Keratinocyte (primary cell): Measurements from ENCODE around the gene EML5. TPM values are rescaled to one million over a fixed set of nuclear protein-coding genes. Genes with fewer than 3 reads are reported as not detected.

Experiments
- DNase-seq: peaks from one replicate; pipeline ENCODE4 v3.0.0-alpha.2; 2011; ENCODE audit warnings: low read depth, missing footprints, low spot score
- FAIRE-seq: peaks from 2 replicates; lab custom pipeline; 2011; peaks lifted over from hg19 to GRCh38; lab: Jason Lieb, UNC
- H2AFZ ChIP-seq: 2 replicates; pipeline ENCODE4 v1.6.0; 2012; ENCODE audit warnings: low read length, control low read depth, inconsistent platforms; ENCODE audit not compliant: control insufficient read depth
- H3K27ac ChIP-seq: 2 replicates; pipeline ENCODE4 v1.5.1; 2011; ENCODE audit warnings: low read length; ENCODE audit not compliant: control insufficient read depth, insufficient read depth
- H3K27me3 ChIP-seq: 3 replicates; pipeline ENCODE4 v1.6.0; 2011; ENCODE audit warnings: low read length; ENCODE audit not compliant: control insufficient read depth, insufficient read depth; ENCODE audit errors: extremely low read depth
- H3K36me3 ChIP-seq, 2 experiments: 2 replicates in 1 of 2; 3 replicates in 1 of 2; pipeline ENCODE4 v1.5.1; 2011; ENCODE audit warnings: low read length in 2 of 2, mild to moderate bottlenecking in 1 of 2; ENCODE audit not compliant: control insufficient read depth in 2 of 2, insufficient read depth in 2 of 2; ENCODE audit errors: extremely low read depth in 1 of 2
- H3K4me1 ChIP-seq: 3 replicates; pipeline ENCODE4 v1.5.1; 2011; ENCODE audit warnings: low read length; ENCODE audit not compliant: control insufficient read depth, insufficient read depth; ENCODE audit errors: extremely low read depth
- H3K4me2 ChIP-seq: 3 replicates; pipeline ENCODE4 v1.6.0; 2011; ENCODE audit warnings: low read depth, low read length; ENCODE audit not compliant: control insufficient read depth, insufficient read depth; ENCODE audit errors: extremely low read depth
- H3K4me3 ChIP-seq, 3 experiments: fragments of 200-600 bp in 1 of 3; sonication (generic) in 1 of 3; 2 replicates in 2 of 3; 3 replicates in 1 of 3; pipeline ENCODE4 v1.5.1; 2011 to 2016; ENCODE audit warnings: low read length in 3 of 3, mild to moderate bottlenecking in 3 of 3, control low read depth in 2 of 3, inconsistent platforms in 1 of 3, low read depth in 1 of 3, mixed read lengths in 1 of 3, mixed run types in 1 of 3, moderate library complexity in 1 of 3; ENCODE audit not compliant: control insufficient read depth in 2 of 3, insufficient read depth in 2 of 3; ENCODE audit errors: extremely low read depth in 1 of 3
- H3K79me2 ChIP-seq: 2 replicates; pipeline ENCODE4 v1.6.0; 2012; ENCODE audit warnings: low read length; ENCODE audit not compliant: control insufficient read depth, insufficient read depth
- H3K9ac ChIP-seq: 3 replicates; pipeline ENCODE4 v1.6.0; 2011; ENCODE audit warnings: low read length; ENCODE audit not compliant: control insufficient read depth, insufficient read depth; ENCODE audit errors: extremely low read depth
- H3K9me1 ChIP-seq: 3 replicates; pipeline ENCODE4 v1.6.0; 2011; ENCODE audit warnings: low read length; ENCODE audit not compliant: control insufficient read depth, insufficient read depth; ENCODE audit errors: extremely low read depth
- H3K9me3 ChIP-seq: 2 replicates; pipeline ENCODE4 v1.5.1; 2012; ENCODE audit warnings: low read depth, low read length; ENCODE audit not compliant: control insufficient read depth
- H4K20me1 ChIP-seq: 3 replicates; pipeline ENCODE4 v1.6.0; 2011; ENCODE audit warnings: low read length; ENCODE audit not compliant: control insufficient read depth, insufficient read depth; ENCODE audit errors: extremely low read depth
- EZH2 ChIP-seq: IDR thresholded peaks from one replicate; pipeline ENCODE4 v1.6.1; 2012; ENCODE audit warnings: inconsistent platforms, mild to moderate bottlenecking, low read length, moderate library complexity
- dilution Hi-C: fragments of 300-500 bp; cut with MboI; formaldehyde crosslinking; loops from one replicate; pipeline ENCODE4 v1.7.0; 2020; ENCODE audit warnings: low sequenced_read_pairs; ENCODE audit not compliant: extremely low pct_ligation_motif_present
- polyA plus RNA-seq, 5 experiments: library from polyadenylated mRNA; depleted of rRNA in 3 of 5; stranded (reverse) in 3 of 5; stranded (forward) in 1 of 5; unstranded in 1 of 5; fragments of >200 nt; gene quantifications; 1 replicate in 1 of 5; 2 replicates in 3 of 5; 3 replicates in 1 of 5; pipeline versions ENCODE4 v1.2.1 to v1.2.3, GENCODE V29; 2011 to 2012; ENCODE audit warnings: missing spikeins in 2 of 5, low read depth in 1 of 5, low replicate concordance in 1 of 5
- TF ChIP-seq, protein P1 (sequence below), 3 experiments: IDR thresholded peaks in 1 of 3; conservative IDR thresholded peaks in 1 of 3; optimal IDR thresholded peaks in 1 of 3; 2 replicates in 2 of 3; 3 replicates in 1 of 3; pipeline versions ENCODE3 to v1.5.1; 2011; ENCODE audit warnings: low read length in 3 of 3, mild to moderate bottlenecking in 3 of 3, moderate library complexity in 2 of 3, control low read depth in 1 of 3, inconsistent platforms in 1 of 3; ENCODE audit not compliant: insufficient read depth in 2 of 3; ENCODE audit errors: extremely low read depth in 1 of 3

EML5 gene
- polyA plus RNA-seq, 1 donor (not counting 4 experiments of a cell fraction or from before 2014, with no cell fraction given): 1.4 TPM

DNA sequence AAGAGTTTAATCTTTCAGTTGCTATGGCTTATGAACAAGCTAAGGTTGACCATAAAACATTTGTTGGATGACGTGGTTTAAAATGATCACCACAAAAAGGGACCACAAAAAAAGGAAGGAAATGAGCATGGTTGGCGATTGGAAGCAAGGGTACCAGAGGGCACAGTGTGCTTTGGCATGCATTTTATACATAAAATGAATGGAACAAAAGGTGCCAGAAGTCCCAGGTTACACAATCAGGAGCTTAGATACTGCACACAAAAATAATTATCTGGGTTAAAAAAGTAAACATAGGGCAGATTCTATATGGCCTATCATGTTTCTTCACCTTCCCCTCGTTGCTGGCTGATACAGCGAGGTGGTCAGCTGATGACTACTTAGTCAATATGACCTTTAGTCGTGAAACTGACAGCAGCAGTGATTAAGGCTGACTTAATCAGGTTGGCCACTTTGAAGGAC lies 179.2 kb downstream of the EML5 start:
- no peaks in the 10 kb centered on the region for H3K27me3 ChIP-seq
- H3K9me3 ChIP-seq: no peaks in the 10 kb centered on the region
- dilution Hi-C loops: no loop called here
- H3K4me2 ChIP-seq: peak overlapping the region; percentile 31
- TF ChIP-seq, protein P1, sequence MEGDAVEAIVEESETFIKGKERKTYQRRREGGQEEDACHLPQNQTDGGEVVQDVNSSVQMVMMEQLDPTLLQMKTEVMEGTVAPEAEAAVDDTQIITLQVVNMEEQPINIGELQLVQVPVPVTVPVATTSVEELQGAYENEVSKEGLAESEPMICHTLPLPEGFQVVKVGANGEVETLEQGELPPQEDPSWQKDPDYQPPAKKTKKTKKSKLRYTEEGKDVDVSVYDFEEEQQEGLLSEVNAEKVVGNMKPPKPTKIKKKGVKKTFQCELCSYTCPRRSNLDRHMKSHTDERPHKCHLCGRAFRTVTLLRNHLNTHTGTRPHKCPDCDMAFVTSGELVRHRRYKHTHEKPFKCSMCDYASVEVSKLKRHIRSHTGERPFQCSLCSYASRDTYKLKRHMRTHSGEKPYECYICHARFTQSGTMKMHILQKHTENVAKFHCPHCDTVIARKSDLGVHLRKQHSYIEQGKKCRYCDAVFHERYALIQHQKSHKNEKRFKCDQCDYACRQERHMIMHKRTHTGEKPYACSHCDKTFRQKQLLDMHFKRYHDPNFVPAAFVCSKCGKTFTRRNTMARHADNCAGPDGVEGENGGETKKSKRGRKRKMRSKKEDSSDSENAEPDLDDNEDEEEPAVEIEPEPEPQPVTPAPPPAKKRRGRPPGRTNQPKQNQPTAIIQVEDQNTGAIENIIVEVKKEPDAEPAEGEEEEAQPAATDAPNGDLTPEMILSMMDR (optimal IDR thresholded peaks at IDR 0.05 in 1 of 3, IDR thresholded peaks at IDR 0.05 in 1 of 3, conservative IDR thresholded peaks at IDR 0.05 in 1 of 3; ENCODE audit: extremely low read depth in 1 of 3, insufficient read depth in 2 of 3, low read length in 3 of 3): no peak
- TF ChIP-seq EZH2: no peak
- no peaks in the 10 kb centered on the region for H3K9me1 ChIP-seq
- no peak overlapping the region for H2AFZ ChIP-seq
- no peaks in the 10 kb centered on the region for H3K79me2 ChIP-seq
- FAIRE-seq: peak; percentile 41
- H3K4me1 ChIP-seq: peaks cover 51% of the 10 kb centered on the region
- DNase-seq: no peak
- no peaks in the 10 kb centered on the region for H4K20me1 ChIP-seq
- H3K27ac ChIP-seq: peak overlapping the region; percentile 35
- peak overlapping the region; percentile 15 for H3K9ac ChIP-seq
- H3K36me3 ChIP-seq: peaks cover 14 to 23% of the 10 kb centered on the region in 2 experiments
- H3K4me3 ChIP-seq: peak overlapping the region in 1 of 3 experiments; percentile 11

GRCh38 chr14:88612981-88613380 lies 179.8 kb downstream of the EML5 start:
- H3K4me3 ChIP-seq: no peak overlapping the region
- H3K36me3 ChIP-seq: peaks cover 13 to 23% of the 10 kb centered on the region in 2 experiments
- H3K9ac ChIP-seq: no peak overlapping the region
- FAIRE-seq (no peak), DNase-seq (no peak)
- no peaks in the 10 kb centered on the region for H4K20me1 ChIP-seq
- peaks cover 51% of the 10 kb centered on the region for H3K4me1 ChIP-seq
- dilution Hi-C loops: no loop called here
- H3K9me1 ChIP-seq: no peaks in the 10 kb centered on the region
- peak overlapping the region; percentile 13 for H3K27ac ChIP-seq
- no peaks in the 10 kb centered on the region for H3K27me3 ChIP-seq
- no peak for TF ChIP-seq EZH2
- TF ChIP-seq, protein P1 (optimal IDR thresholded peaks at IDR 0.05 in 1 of 3, IDR thresholded peaks at IDR 0.05 in 1 of 3, conservative IDR thresholded peaks at IDR 0.05 in 1 of 3; ENCODE audit: extremely low read depth in 1 of 3, insufficient read depth in 2 of 3, low read length in 3 of 3): no peak
- H3K4me2 ChIP-seq: no peak overlapping the region
- no peak overlapping the region for H2AFZ ChIP-seq
- H3K79me2 ChIP-seq: no peaks in the 10 kb centered on the region
- no peaks in the 10 kb centered on the region for H3K9me3 ChIP-seq
